A673 (cell line): ENCODE data around the gene AHDC1. TPM values are rescaled to one million over a fixed set of nuclear protein-coding genes. Genes with fewer than 3 reads are reported as not detected.

Experiments used
- BruUV-seq: library from RNA; stranded (reverse); fragments of 400-500 nt; replicated peaks from 2 replicates; lab custom pipeline; 2021; lab: Mats Ljungman, UMichigan
- CTCF ChIA-PET: fragments of 300-600 bp; sonication (Branson Sonifier 250); formaldehyde crosslinking; loops from one replicate; lab custom pipeline; 2022; ENCODE audit warnings: antibody characterized with exemption; lab: Charles Lee
- POLR2A ChIA-PET: fragments of 300-600 bp; sonication (Branson Sonifier 250); formaldehyde crosslinking; loops from one replicate; lab custom pipeline; 2022; ENCODE audit warnings: antibody characterized with exemption; ENCODE audit not compliant: low non-redundant PET; lab: Charles Lee
- DNase-seq: peaks from one replicate; pipeline ENCODE4 v3.0.0-alpha.2; 2015; ENCODE audit warnings: low spot score
- H3K27ac ChIP-seq: fragments of 200-600 bp; sonication (generic); 2 replicates; pipeline ENCODE4 v1.5.1; 2016; ENCODE audit warnings: mixed run types, low read depth, mild to moderate bottlenecking, mixed read lengths, antibody characterized with exemption, low read length; ENCODE audit not compliant: poor library complexity, severe bottlenecking
- H3K27me3 ChIP-seq: fragments of 200-600 bp; sonication (generic); replicated peaks from 2 replicates; pipeline ENCODE4 v1.6.1; 2017; ENCODE audit warnings: mixed run types, low read depth, mild to moderate bottlenecking, mixed read lengths, antibody characterized with exemption, low read length; ENCODE audit not compliant: insufficient read depth, poor library complexity
- H3K36me3 ChIP-seq: fragments of 200-600 bp; sonication (generic); 2 replicates; pipeline ENCODE4 v1.6.1; 2016; ENCODE audit warnings: mixed run types, mild to moderate bottlenecking, mixed read lengths, antibody characterized with exemption, low read length; ENCODE audit not compliant: insufficient read depth, poor library complexity, severe bottlenecking
- H3K4me1 ChIP-seq: fragments of 200-600 bp; sonication (generic); 2 replicates; pipeline ENCODE4 v1.6.1; 2017; ENCODE audit warnings: mixed run types, mild to moderate bottlenecking, mixed read lengths, antibody characterized with exemption, low read length; ENCODE audit not compliant: insufficient read depth, poor library complexity, severe bottlenecking
- H3K4me3 ChIP-seq: fragments of 200-600 bp; sonication (generic); 2 replicates; pipeline ENCODE4 v1.5.1; 2016; ENCODE audit warnings: low read depth, mixed run types, mild to moderate bottlenecking, mixed read lengths, low read length; ENCODE audit not compliant: poor library complexity, severe bottlenecking
- H3K9me3 ChIP-seq: fragments of 200-600 bp; sonication (generic); 2 replicates; pipeline ENCODE4 v1.6.1; 2016; ENCODE audit warnings: mixed run types, low read depth, mild to moderate bottlenecking, mixed read lengths, antibody characterized with exemption, low read length; ENCODE audit not compliant: poor library complexity, severe bottlenecking
- EZH2 ChIP-seq: fragments of 200-600 bp; sonication (generic); IDR thresholded peaks from 2 replicates; pipeline ENCODE4 v1.6.1; 2017; ENCODE audit warnings: borderline replicate concordance, low read depth, mild to moderate bottlenecking, mixed read lengths, antibody characterized with exemption, low read length; ENCODE audit not compliant: poor library complexity, severe bottlenecking
- intact Hi-C: fragments of 100-400 bp; cut with micrococcal nuclease; formaldehyde crosslinking; loops from one replicate; pipeline ENCODE4 v1.10.0; 2022; ENCODE audit not compliant: unreplicated experiment
- total RNA-seq: library from RNA; stranded (reverse); gene quantifications from 2 replicates; pipeline ENCODE4 v1.2.3, GENCODE V29; 2021
- TF ChIP-seq, protein P1 (sequence below): fragments of 300-800, 200-600 bp; sonication (generic); conservative IDR thresholded peaks from 2 replicates; pipeline ENCODE4 v1.5.1; 2017; ENCODE audit warnings: low read depth, mild to moderate bottlenecking, antibody characterized with exemption, low read length, moderate library complexity, mixed read lengths

AHDC1 gene
- total RNA-seq, 1 experiment from 2014 or later, result 33.2 TPM

DNA sequence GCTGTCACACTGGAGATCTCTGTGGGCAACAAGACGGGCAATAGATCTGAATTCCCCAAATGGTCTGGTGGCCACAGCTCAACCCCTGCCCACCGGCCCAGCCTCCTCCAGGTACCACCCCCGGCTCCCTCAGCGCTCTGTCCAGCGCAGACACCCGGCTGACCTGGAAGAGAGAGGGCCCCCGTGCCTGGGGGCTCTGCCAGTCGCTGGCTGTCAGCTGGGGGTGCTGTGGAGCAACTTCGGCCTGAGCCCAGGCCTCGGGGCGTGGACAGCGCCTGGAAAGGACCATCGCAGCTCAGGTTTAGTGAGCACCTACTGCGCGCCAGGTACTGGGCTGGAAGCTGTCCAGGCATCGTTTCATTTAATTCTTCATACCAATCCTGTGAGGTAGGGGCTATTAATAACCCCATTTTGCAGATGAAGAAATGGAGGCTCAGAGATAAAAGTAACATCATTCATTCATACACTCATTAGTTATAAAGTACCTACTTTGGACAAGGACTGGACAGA is 51.0 kb downstream of the AHDC1 start:
- Histone ChIP-seq H3K9me3 (no peaks in the 10 kb centered on the region), H3K36me3 (peaks cover 20% of the 10 kb centered on the region), H3K4me1 (peaks cover 23% of the 10 kb centered on the region), H3K27me3 (no peaks in the 10 kb centered on the region), H3K27ac (no peak overlapping the region), H3K4me3 (no peak overlapping the region)
- ChIA-PET POLR2A (no interaction called here), CTCF (interaction anchor here (0.7 kb wide), 1 partner anchor 43 kb away, joined by 7 read pairs; no protein-coding TSS in a partner anchor)
- no peak for DNase-seq
- TF ChIP-seq EZH2, result no peak
- TF ChIP-seq, protein P1, sequence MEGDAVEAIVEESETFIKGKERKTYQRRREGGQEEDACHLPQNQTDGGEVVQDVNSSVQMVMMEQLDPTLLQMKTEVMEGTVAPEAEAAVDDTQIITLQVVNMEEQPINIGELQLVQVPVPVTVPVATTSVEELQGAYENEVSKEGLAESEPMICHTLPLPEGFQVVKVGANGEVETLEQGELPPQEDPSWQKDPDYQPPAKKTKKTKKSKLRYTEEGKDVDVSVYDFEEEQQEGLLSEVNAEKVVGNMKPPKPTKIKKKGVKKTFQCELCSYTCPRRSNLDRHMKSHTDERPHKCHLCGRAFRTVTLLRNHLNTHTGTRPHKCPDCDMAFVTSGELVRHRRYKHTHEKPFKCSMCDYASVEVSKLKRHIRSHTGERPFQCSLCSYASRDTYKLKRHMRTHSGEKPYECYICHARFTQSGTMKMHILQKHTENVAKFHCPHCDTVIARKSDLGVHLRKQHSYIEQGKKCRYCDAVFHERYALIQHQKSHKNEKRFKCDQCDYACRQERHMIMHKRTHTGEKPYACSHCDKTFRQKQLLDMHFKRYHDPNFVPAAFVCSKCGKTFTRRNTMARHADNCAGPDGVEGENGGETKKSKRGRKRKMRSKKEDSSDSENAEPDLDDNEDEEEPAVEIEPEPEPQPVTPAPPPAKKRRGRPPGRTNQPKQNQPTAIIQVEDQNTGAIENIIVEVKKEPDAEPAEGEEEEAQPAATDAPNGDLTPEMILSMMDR, result no peak
- BruUV-seq, result no TSS peak
- intact Hi-C loops, result no loop called here

- Histone ChIP-seq H3K9me3 (no peaks in the 10 kb centered on the region), H3K36me3 (peaks cover 31% of the 10 kb centered on the region), H3K4me3 (no peak overlapping the region), H3K4me1 (peaks cover 13% of the 10 kb centered on the region), H3K27ac (no peak overlapping the region), H3K27me3 (no peaks in the 10 kb centered on the region)
- BruUV-seq, result no TSS peak
- intact Hi-C loops, result no loop called here
- ChIA-PET CTCF (no interaction called here), POLR2A (no interaction called here)
- no peak for TF ChIP-seq EZH2
- TF ChIP-seq, protein P1, result no peak
- DNase-seq, result no peak
These were observed 52.0 kb downstream of the AHDC1 start for GRCh38 chr1:27551953-27552312.

- no peak overlapping the region for H3K4me3 ChIP-seq
- DNase-seq, result no peak
- no peaks in the 10 kb centered on the region for H3K27me3 ChIP-seq
- CTCF ChIA-PET, result no interaction called here
- H3K27ac ChIP-seq, result no peak overlapping the region
- H3K36me3 ChIP-seq, result peaks cover 32% of the 10 kb centered on the region
- intact Hi-C loops, result no loop called here
- TF ChIP-seq EZH2, result no peak
- TF ChIP-seq, protein P1, result no peak
- POLR2A ChIA-PET, result no interaction called here
- H3K4me1 ChIP-seq, result peaks cover 8% of the 10 kb centered on the region
- H3K9me3 ChIP-seq, result no peaks in the 10 kb centered on the region
- no TSS peak for BruUV-seq
These were observed 52.6 kb downstream of the AHDC1 start for GRCh38 chr1:27551170-27551952.
